HCT116 (cell line): ENCODE data around the gene LIPN. TPM values are rescaled to one million over a fixed set of nuclear protein-coding genes. Genes with fewer than 3 reads are reported as not detected.

ENCODE experiments used
- ATAC-seq: fragments of 200-7000 bp; cut with Tn5 transposase; 2 replicates; pipeline ENCODE4 v1.9.1; 2020; ENCODE audit warnings: mild to moderate bottlenecking, moderate library complexity
- BruUV-seq: library from RNA; stranded (reverse); fragments of 400-500 nt; replicated peaks from 2 replicates; lab custom pipeline; 2021; lab: Mats Ljungman, UMichigan
- CTCF ChIA-PET: fragments of 300-600 bp; sonication (Branson Sonifier 250); formaldehyde crosslinking; loops from one replicate; lab custom pipeline; 2021; ENCODE audit warnings: antibody characterized with exemption; lab: Charles Lee
- POLR2A ChIA-PET: fragments of 300-600, 350-600 bp; sonication (Branson Sonifier 250); formaldehyde crosslinking; loops from one replicate; lab custom pipeline; 2021; ENCODE audit warnings: antibody characterized with exemption; lab: Charles Lee
- RAD21 ChIA-PET, 2 experiments: fragments of 300-600 bp; sonication (Branson Sonifier 250); formaldehyde crosslinking; loops; one replicate each; lab custom pipeline; 2023; ENCODE audit warnings: low total read pairs in 2 of 2; ENCODE audit not compliant: uncharacterized antibody in 2 of 2, unreplicated experiment in 2 of 2, low non-redundant PET in 1 of 2; lab: Charles Lee
- DNase-seq: peaks from one replicate; pipeline ENCODE4 v3.0.0-alpha.2; 2010; ENCODE audit warnings: low read depth, low spot score
- H2AFZ ChIP-seq: fragments of 200-600 bp; shearing (Covaris generic), sonication (generic); 2 replicates; pipeline ENCODE4 v1.6.1; 2017; ENCODE audit warnings: low read depth, mixed run types, mixed read lengths, antibody characterized with exemption, low read length; ENCODE audit not compliant: poor library complexity, severe bottlenecking
- H3K27ac ChIP-seq: 2 replicates; pipeline ENCODE4 v1.5.1; 2012; ENCODE audit warnings: low read depth, low read length
- H3K27me3 ChIP-seq: fragments of 200-600 bp; sonication (generic); 2 replicates; pipeline ENCODE4 v1.6.1; 2016; ENCODE audit warnings: mixed run types, low read length, mixed read lengths; ENCODE audit not compliant: insufficient read depth
- H3K36me3 ChIP-seq, 2 experiments: fragments of 200-500 bp in 1 of 2; fragments of 200-600 bp in 1 of 2; sonication (Bioruptor generic) in 1 of 2; sonication (generic) in 1 of 2; 2 replicates each; pipeline versions ENCODE4 v1.5.1 to v1.6.1; 2014 to 2016; ENCODE audit warnings: low read length in 2 of 2, inconsistent platforms in 1 of 2, mixed read lengths in 1 of 2, mixed run types in 1 of 2; ENCODE audit not compliant: insufficient read depth in 2 of 2, control insufficient read depth in 1 of 2
- H3K4me1 ChIP-seq, 2 experiments: fragments of 200-600 bp in 1 of 2; sonication (generic) in 1 of 2; 2 replicates each; pipeline versions ENCODE4 v1.5.1 to v1.6.1; 2012 to 2017; ENCODE audit warnings: low read length in 2 of 2, inconsistent platforms in 1 of 2, mild to moderate bottlenecking in 1 of 2, mixed read lengths in 1 of 2, mixed run types in 1 of 2, moderate library complexity in 1 of 2; ENCODE audit not compliant: insufficient read depth in 2 of 2, control insufficient read depth in 1 of 2
- H3K4me2 ChIP-seq: fragments of 200-600 bp; sonication (generic); 2 replicates; pipeline ENCODE4 v1.6.1; 2017; ENCODE audit warnings: mixed run types, low read length, mixed read lengths
- H3K4me3 ChIP-seq, 2 experiments: fragments of 200-600 bp in 1 of 2; sonication (generic) in 1 of 2; replicated peaks in 1 of 2; 2 replicates each; pipeline ENCODE4 v1.5.1; 2011 to 2016; ENCODE audit warnings: low read length in 2 of 2, control low read depth in 1 of 2, low read depth in 1 of 2, mild to moderate bottlenecking in 1 of 2, mixed read lengths in 1 of 2, mixed run types in 1 of 2
- H3K79me2 ChIP-seq: fragments of 200-600 bp; sonication (generic); 2 replicates; pipeline ENCODE4 v1.6.1; 2017; ENCODE audit warnings: mild to moderate bottlenecking, mixed run types, low read length, moderate library complexity, mixed read lengths; ENCODE audit not compliant: insufficient read depth
- H3K9ac ChIP-seq: fragments of 200-600 bp; sonication (generic); 2 replicates; pipeline ENCODE4 v1.6.1; 2016; ENCODE audit warnings: low read length, mixed read lengths
- H3K9me2 ChIP-seq: fragments of 200-600 bp; sonication (generic), shearing (Covaris generic); 2 replicates; pipeline ENCODE4 v1.6.1; 2017; ENCODE audit warnings: mixed run types, mild to moderate bottlenecking, moderate library complexity; ENCODE audit not compliant: insufficient read depth
- H3K9me3 ChIP-seq, 2 experiments: fragments of 200-500 bp in 1 of 2; fragments of 200-600 bp in 1 of 2; sonication (Bioruptor generic) in 1 of 2; sonication (generic) in 1 of 2; 2 replicates each; pipeline ENCODE4 v1.6.1; 2014 to 2017; ENCODE audit warnings: low read length in 2 of 2, mixed read lengths in 2 of 2, inconsistent platforms in 1 of 2, low read depth in 1 of 2, mild to moderate bottlenecking in 1 of 2, mixed run types in 1 of 2, moderate library complexity in 1 of 2; ENCODE audit not compliant: control insufficient read depth in 1 of 2, insufficient read depth in 1 of 2
- H4K20me1 ChIP-seq: fragments of 200-600 bp; sonication (generic), shearing (Covaris generic); 2 replicates; pipeline ENCODE4 v1.6.1; 2017; ENCODE audit warnings: mixed run types, mild to moderate bottlenecking, moderate library complexity; ENCODE audit not compliant: insufficient read depth
- EGR1 ChIP-seq: IDR thresholded peaks from 2 replicates; pipeline ENCODE4 v1.6.1; 2012; ENCODE audit warnings: low read depth
- ELF1 ChIP-seq: IDR thresholded peaks from 2 replicates; pipeline ENCODE4 v1.6.1; 2012; ENCODE audit warnings: low read depth, borderline replicate concordance
- EZH2 ChIP-seq: fragments of 200-600 bp; sonication (generic); IDR thresholded peaks from 2 replicates; pipeline ENCODE4 v1.6.1; 2017; ENCODE audit warnings: antibody characterized with exemption, mixed run types
- FOSL1 ChIP-seq: IDR thresholded peaks from 2 replicates; pipeline ENCODE4 v1.6.1; 2012; ENCODE audit warnings: low read depth
- POLR2A ChIP-seq: IDR thresholded peaks from 2 replicates; pipeline ENCODE4 v1.7.0; 2011; ENCODE audit warnings: borderline replicate concordance; ENCODE audit not compliant: insufficient read depth, insufficient read length; ENCODE audit errors: extremely low read depth
- SRF ChIP-seq: IDR thresholded peaks from 2 replicates; pipeline ENCODE4 v1.6.1; 2012; ENCODE audit warnings: low read depth
- TCF7L2 ChIP-seq: IDR thresholded peaks from 2 replicates; pipeline ENCODE4 v1.7.0; 2011; ENCODE audit warnings: borderline replicate concordance, inconsistent platforms; ENCODE audit not compliant: insufficient read depth, insufficient read length; ENCODE audit errors: extremely low read depth
- ZNF274 ChIP-seq: fragments of 200-500 bp; sonication (Bioruptor generic); IDR thresholded peaks from 2 replicates; pipeline ENCODE4 v1.6.1; 2014; ENCODE audit warnings: mild to moderate bottlenecking, low read depth, low read length, inconsistent platforms
- intact Hi-C: fragments of 100-400 bp; cut with micrococcal nuclease; formaldehyde crosslinking; loops from 2 replicates; pipeline ENCODE4 v1.10.0; 2022
- total RNA-seq: library from RNA; stranded (reverse); gene quantifications from one replicate; pipeline ENCODE4 v1.2.1, GENCODE V29; 2021; ENCODE audit not compliant: unreplicated experiment
- TF ChIP-seq, protein P1 (sequence below): IDR thresholded peaks from 2 replicates; pipeline ENCODE4 v1.6.1; 2012
- TF ChIP-seq, protein P2 (sequence below): IDR thresholded peaks from 2 replicates; pipeline ENCODE4 v1.6.1; 2012; ENCODE audit warnings: low read depth

Gene LIPN
- total RNA-seq, 1 experiment from 2014 or later = not detected

DNA sequence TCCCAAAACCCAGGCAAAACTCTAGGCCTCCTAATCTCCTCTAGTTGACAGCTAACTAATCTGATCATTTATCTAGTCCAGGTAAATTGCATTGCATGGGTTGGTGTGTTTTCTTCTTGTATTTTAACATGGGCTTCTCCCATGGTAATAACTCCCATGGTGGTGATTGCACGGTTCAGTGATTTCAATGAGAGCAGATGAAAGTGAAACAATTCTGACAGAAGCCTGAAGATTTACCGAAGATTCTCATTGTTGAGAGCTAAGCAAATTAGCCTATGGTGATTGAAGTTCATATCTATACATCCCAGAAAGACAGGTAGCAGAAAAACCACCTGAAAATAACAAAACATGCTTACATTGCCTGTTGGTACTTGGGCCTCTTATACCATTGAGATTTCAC, 26.6 kb upstream of the LIPN start:
- Histone ChIP-seq H3K9ac (no peak overlapping the region), H4K20me1 (no peaks in the 10 kb centered on the region), H3K9me3 (no peaks in the 10 kb centered on the region), H3K27ac (no peak overlapping the region), H3K79me2 (no peaks in the 10 kb centered on the region), H3K9me2 (no peaks in the 10 kb centered on the region), H3K36me3 (no peaks in the 10 kb centered on the region), H3K4me2 (no peak overlapping the region), H3K4me3 (no peak overlapping the region), H2AFZ (no peak overlapping the region), H3K4me1 (0 out of 4 replicates have a peak, but pooled peaks cover 0 to 3% of the 10 kb centered on the region in 2 experiments), H3K27me3 (no peaks in the 10 kb centered on the region)
- RAD21 ChIA-PET = no interaction called here
- CTCF ChIA-PET = no interaction called here
- TF ChIP-seq, protein P1, sequence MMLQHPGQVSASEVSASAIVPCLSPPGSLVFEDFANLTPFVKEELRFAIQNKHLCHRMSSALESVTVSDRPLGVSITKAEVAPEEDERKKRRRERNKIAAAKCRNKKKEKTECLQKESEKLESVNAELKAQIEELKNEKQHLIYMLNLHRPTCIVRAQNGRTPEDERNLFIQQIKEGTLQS = no peak
- TF ChIP-seq, protein P2, sequence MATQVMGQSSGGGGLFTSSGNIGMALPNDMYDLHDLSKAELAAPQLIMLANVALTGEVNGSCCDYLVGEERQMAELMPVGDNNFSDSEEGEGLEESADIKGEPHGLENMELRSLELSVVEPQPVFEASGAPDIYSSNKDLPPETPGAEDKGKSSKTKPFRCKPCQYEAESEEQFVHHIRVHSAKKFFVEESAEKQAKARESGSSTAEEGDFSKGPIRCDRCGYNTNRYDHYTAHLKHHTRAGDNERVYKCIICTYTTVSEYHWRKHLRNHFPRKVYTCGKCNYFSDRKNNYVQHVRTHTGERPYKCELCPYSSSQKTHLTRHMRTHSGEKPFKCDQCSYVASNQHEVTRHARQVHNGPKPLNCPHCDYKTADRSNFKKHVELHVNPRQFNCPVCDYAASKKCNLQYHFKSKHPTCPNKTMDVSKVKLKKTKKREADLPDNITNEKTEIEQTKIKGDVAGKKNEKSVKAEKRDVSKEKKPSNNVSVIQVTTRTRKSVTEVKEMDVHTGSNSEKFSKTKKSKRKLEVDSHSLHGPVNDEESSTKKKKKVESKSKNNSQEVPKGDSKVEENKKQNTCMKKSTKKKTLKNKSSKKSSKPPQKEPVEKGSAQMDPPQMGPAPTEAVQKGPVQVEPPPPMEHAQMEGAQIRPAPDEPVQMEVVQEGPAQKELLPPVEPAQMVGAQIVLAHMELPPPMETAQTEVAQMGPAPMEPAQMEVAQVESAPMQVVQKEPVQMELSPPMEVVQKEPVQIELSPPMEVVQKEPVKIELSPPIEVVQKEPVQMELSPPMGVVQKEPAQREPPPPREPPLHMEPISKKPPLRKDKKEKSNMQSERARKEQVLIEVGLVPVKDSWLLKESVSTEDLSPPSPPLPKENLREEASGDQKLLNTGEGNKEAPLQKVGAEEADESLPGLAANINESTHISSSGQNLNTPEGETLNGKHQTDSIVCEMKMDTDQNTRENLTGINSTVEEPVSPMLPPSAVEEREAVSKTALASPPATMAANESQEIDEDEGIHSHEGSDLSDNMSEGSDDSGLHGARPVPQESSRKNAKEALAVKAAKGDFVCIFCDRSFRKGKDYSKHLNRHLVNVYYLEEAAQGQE = no peak
- TF ChIP-seq EGR1 (no peak), FOSL1 (no peak), ELF1 (no peak), TCF7L2 (no peak), EZH2 (no peak), SRF (no peak), POLR2A (no peak), ZNF274 (no peak)
- ATAC-seq (no peak), DNase-seq (no peak)
- POLR2A ChIA-PET = no interaction called here
- intact Hi-C loops = no loop called here
- BruUV-seq = no TSS peak
